ENCODE measurements around the gene ERRFI1. TPM values are rescaled to one million over a fixed set of nuclear protein-coding genes. Genes with fewer than 3 reads are reported as not detected.
A peak's percentile ranks its signal among the peaks of the same experiment; 100 is the strongest.

ERRFI1 gene
- total and polyA plus RNA-seq, 4 donors, result 60.7 to 424 (median 106) TPM

DNA sequence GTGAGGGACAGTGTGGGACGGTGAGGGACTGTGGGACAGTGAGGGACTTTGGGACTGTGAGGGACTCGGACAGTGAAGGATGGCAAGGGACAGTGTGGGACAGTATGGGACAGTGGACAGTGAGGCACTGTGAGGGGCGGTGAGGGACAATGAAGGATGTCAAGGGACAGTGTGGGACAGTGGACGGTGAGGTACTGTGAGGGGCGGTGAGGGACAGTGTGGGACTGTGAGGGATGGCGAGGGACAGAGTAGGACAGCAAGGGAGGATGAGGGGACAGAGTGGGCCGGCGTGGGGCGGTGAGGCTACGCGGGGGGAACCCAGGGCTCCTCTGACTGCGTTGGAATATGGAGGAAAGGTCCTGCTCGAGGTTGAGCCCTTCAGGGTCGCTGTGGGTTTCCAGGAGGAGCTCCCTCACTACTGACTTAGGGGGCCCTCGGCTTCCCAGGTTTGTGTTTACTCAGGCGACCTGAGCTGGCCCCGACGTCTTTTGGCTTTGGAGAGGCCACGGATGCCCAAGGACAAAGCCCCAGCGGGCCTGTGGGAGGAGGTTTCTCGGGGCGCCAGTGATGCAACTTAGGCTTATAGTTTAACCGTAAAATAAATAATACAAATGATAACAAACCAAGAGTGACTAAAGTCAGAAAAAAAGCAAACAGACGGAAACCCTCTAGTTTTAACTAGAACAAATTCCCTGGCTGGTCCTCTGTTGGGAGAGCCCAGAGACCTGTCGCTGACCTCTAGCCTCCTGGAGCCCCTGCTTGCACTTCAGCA, 1.1 kb upstream of the ERRFI1 start (continued):
- TF ChIP-seq, protein P1, sequence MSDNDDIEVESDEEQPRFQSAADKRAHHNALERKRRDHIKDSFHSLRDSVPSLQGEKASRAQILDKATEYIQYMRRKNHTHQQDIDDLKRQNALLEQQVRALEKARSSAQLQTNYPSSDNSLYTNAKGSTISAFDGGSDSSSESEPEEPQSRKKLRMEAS (IDR thresholded peaks at IDR 0.05), result peak; percentile 69
- TF ChIP-seq HNF4A (conservative IDR thresholded peaks at IDR 0.05), result peak; percentile 74 to 76
- TF ChIP-seq RXRA (IDR thresholded peaks at IDR 0.05), result peak; percentile 92 to 95
- no peak for TF ChIP-seq GABPA (IDR thresholded peaks at IDR 0.05 in 1 of 2, conservative IDR thresholded peaks at IDR 0.05 in 1 of 2)
- TF ChIP-seq, protein P2, sequence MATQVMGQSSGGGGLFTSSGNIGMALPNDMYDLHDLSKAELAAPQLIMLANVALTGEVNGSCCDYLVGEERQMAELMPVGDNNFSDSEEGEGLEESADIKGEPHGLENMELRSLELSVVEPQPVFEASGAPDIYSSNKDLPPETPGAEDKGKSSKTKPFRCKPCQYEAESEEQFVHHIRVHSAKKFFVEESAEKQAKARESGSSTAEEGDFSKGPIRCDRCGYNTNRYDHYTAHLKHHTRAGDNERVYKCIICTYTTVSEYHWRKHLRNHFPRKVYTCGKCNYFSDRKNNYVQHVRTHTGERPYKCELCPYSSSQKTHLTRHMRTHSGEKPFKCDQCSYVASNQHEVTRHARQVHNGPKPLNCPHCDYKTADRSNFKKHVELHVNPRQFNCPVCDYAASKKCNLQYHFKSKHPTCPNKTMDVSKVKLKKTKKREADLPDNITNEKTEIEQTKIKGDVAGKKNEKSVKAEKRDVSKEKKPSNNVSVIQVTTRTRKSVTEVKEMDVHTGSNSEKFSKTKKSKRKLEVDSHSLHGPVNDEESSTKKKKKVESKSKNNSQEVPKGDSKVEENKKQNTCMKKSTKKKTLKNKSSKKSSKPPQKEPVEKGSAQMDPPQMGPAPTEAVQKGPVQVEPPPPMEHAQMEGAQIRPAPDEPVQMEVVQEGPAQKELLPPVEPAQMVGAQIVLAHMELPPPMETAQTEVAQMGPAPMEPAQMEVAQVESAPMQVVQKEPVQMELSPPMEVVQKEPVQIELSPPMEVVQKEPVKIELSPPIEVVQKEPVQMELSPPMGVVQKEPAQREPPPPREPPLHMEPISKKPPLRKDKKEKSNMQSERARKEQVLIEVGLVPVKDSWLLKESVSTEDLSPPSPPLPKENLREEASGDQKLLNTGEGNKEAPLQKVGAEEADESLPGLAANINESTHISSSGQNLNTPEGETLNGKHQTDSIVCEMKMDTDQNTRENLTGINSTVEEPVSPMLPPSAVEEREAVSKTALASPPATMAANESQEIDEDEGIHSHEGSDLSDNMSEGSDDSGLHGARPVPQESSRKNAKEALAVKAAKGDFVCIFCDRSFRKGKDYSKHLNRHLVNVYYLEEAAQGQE (IDR thresholded peaks at IDR 0.05), result peak; percentile 61
- peak; percentile 56 for TF ChIP-seq YY1 (IDR thresholded peaks at IDR 0.05)

DNA sequence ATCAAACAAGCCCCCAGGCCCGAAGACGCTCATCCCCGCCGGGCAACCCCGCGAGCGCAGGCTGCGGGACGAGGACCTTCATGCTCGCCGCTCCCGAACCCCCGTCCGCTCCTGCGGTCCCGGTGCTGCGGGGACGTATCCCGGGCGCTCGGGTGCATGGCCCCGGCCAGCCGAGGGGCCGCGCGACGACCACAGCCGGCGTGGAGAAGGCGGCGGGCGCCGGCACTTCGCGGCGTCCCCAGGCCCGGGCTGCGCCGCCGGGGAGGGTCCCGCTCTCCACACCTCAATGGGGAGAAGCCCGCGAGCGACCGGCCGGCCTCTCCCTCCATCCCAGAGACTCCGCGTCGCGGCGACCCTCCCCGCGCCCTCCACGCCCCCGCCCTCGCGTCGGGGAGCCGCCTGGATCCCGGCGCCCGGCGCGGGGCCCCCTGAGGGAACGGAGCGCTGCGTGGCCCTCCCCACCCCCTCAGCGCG, 401 bp downstream of the ERRFI1 start:
- peaks cover 0 to 19% (median 9%) of the 10 kb centered on the region in 4 donors for H3K36me3 ChIP-seq (ENCODE audit: control insufficient read depth in 4 of 4, insufficient read depth in 3 of 4, low read depth in 1 of 4, low read length in 3 of 4)
- H3K9me3 ChIP-seq (ENCODE audit: control insufficient read depth in 4 of 4, low read length in 3 of 4), result no peaks in the 10 kb centered on the region
- whole genome bisulfite sequencing, result under 1% methylated on average over 69 of the region's 69 CpGs
- H3K4me1 ChIP-seq (ENCODE audit: control insufficient read depth in 4 of 4, insufficient read depth in 4 of 4, low read length in 3 of 4), result peaks cover 4 to 28% (median 13%) of the 10 kb centered on the region in 4 donors
- H3K27ac ChIP-seq (ENCODE audit: low read depth in 1 of 2, low read length in 2 of 2), result peak overlapping the region; percentile 84 to 91
- TF ChIP-seq, protein P2 (IDR thresholded peaks at IDR 0.05), result peak; percentile 5
- TF ChIP-seq TAF1 (conservative IDR thresholded peaks at IDR 0.05), result no peak
- TF ChIP-seq, protein P1 (IDR thresholded peaks at IDR 0.05), result no peak
- no peak for TF ChIP-seq EGR1 (IDR thresholded peaks at IDR 0.05; ENCODE audit: low read depth in 2 of 2)
- H3K9ac ChIP-seq (ENCODE audit: low read depth in 1 of 2, low read length in 2 of 2), result peak overlapping the region; percentile 93 to 99
- no peak for DNase-seq (ENCODE audit: low spot score)
- H3K4me3 ChIP-seq (ENCODE audit: low read depth in 1 of 3, low read length in 3 of 3), result peak overlapping the region; percentile 86 to 96 (median 93)
- H3K27me3 ChIP-seq (ENCODE audit: control insufficient read depth in 4 of 4, insufficient read depth in 4 of 4, low read length in 3 of 4), result no peaks in the 10 kb centered on the region

DNA sequence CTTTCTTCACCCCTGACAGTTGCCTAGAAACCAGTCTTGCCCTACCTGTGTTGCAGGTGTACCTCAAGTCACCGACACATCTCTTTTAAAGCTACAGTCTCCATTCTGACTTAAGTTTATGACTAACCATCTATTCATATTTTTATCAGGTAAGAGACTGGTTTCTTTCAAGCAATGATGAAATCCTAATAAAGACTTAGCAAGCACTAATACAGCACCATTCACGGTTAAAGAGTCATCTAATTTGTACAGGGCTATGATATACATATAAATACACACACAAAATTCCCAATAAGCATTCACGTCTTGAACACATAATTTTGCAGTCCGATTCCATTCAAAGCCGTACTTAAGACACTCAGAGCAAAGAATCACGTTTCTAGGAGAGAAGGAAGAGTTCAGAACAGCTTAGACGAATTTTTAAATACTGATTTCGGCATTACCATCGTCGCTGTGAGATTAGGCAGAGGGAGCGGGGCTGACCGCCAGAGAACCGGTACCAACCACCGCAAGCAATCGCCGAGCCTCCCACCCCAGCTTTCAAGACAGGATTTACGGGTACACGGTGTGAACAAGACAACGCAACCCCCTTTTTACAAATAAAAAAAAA, 943 bp downstream of the ERRFI1 start:
- peaks cover 4 to 30% (median 13%) of the 10 kb centered on the region in 4 donors for H3K4me1 ChIP-seq (ENCODE audit: control insufficient read depth in 4 of 4, insufficient read depth in 4 of 4, low read length in 3 of 4)
- H3K27ac ChIP-seq (ENCODE audit: low read depth in 1 of 2, low read length in 2 of 2), result peak overlapping the region; percentile 84 to 91
- H3K36me3 ChIP-seq (ENCODE audit: control insufficient read depth in 4 of 4, insufficient read depth in 3 of 4, low read depth in 1 of 4, low read length in 3 of 4), result peaks cover 0 to 19% (median 9%) of the 10 kb centered on the region in 4 donors
- WGBS, result 4% methylated on average over 19 of the region's 19 CpGs
- H3K9me3 ChIP-seq (ENCODE audit: control insufficient read depth in 4 of 4, low read length in 3 of 4), result no peaks in the 10 kb centered on the region
- TF ChIP-seq JUND (IDR thresholded peaks at IDR 0.05), result peak in 1 of 2 donors; percentile 7
- TF ChIP-seq, protein P3, sequence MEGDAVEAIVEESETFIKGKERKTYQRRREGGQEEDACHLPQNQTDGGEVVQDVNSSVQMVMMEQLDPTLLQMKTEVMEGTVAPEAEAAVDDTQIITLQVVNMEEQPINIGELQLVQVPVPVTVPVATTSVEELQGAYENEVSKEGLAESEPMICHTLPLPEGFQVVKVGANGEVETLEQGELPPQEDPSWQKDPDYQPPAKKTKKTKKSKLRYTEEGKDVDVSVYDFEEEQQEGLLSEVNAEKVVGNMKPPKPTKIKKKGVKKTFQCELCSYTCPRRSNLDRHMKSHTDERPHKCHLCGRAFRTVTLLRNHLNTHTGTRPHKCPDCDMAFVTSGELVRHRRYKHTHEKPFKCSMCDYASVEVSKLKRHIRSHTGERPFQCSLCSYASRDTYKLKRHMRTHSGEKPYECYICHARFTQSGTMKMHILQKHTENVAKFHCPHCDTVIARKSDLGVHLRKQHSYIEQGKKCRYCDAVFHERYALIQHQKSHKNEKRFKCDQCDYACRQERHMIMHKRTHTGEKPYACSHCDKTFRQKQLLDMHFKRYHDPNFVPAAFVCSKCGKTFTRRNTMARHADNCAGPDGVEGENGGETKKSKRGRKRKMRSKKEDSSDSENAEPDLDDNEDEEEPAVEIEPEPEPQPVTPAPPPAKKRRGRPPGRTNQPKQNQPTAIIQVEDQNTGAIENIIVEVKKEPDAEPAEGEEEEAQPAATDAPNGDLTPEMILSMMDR (IDR thresholded peaks at IDR 0.05; ENCODE audit: low read depth, low read length, missing input control), result no peak
- DNase-seq (ENCODE audit: low spot score), result no peak
- peak overlapping the region; percentile 86 to 96 (median 93) for H3K4me3 ChIP-seq (ENCODE audit: low read depth in 1 of 3, low read length in 3 of 3)
- H3K9ac ChIP-seq (ENCODE audit: low read depth in 1 of 2, low read length in 2 of 2), result peak overlapping the region; percentile 93 to 99
- H3K27me3 ChIP-seq (ENCODE audit: control insufficient read depth in 4 of 4, insufficient read depth in 4 of 4, low read length in 3 of 4), result no peaks in the 10 kb centered on the region

Data from liver (tissue), 9 donors.